HepG2 (cell line): ENCODE results near the gene CRYGA. TPM values are rescaled to one million over a fixed set of nuclear protein-coding genes. Genes with fewer than 3 reads are reported as not detected.

Experiments used
- FOXM1 ChIP-seq: sonication (generic); formaldehyde crosslinking; IDR thresholded peaks from 2 replicates; pipeline ENCODE4 v1.5.0; 2020; ENCODE audit warnings: missing genetic modification reagents
- HMG20A ChIP-seq: IDR thresholded peaks from 2 replicates; pipeline ENCODE4 v1.6.1; 2016; ENCODE audit warnings: borderline replicate concordance
- PAF1 ChIP-seq: IDR thresholded peaks from 2 replicates; pipeline ENCODE4 v1.6.1; 2016; ENCODE audit warnings: missing genetic modification reagents, missing compliant biosample characterization
- PHF21A ChIP-seq: sonication (generic); formaldehyde crosslinking; IDR thresholded peaks from 2 replicates; pipeline ENCODE4 v1.5.0; 2020; ENCODE audit warnings: mild to moderate bottlenecking, missing genetic modification reagents
- THYN1 ChIP-seq: sonication (generic); formaldehyde crosslinking; IDR thresholded peaks from 2 replicates; pipeline ENCODE4 v1.8.1; 2023; ENCODE audit warnings: low read depth, mild to moderate bottlenecking, moderate library complexity, missing genetic modification reagents, borderline replicate concordance
- ZFP62 ChIP-seq: sonication (generic); formaldehyde crosslinking; IDR thresholded peaks from 2 replicates; pipeline ENCODE4 v1.4.0; 2020; ENCODE audit warnings: missing genetic modification reagents
- ZKSCAN1 ChIP-seq: fragments of 150-350 bp; IDR thresholded peaks from 2 replicates; pipeline ENCODE4 v1.6.1; 2014; ENCODE audit warnings: low read length
- ZNF205 ChIP-seq: IDR thresholded peaks from 2 replicates; pipeline ENCODE4 v1.6.1; 2018; ENCODE audit warnings: missing biosample characterization, missing genetic modification reagents
- ZNF337 ChIP-seq: sonication (generic); formaldehyde crosslinking; IDR thresholded peaks from 2 replicates; pipeline ENCODE4 v1.5.1; 2020; ENCODE audit warnings: missing genetic modification reagents, low read depth, mild to moderate bottlenecking, borderline replicate concordance
- ZNF501 ChIP-seq: sonication (generic); formaldehyde crosslinking; IDR thresholded peaks from 2 replicates; pipeline ENCODE4 v1.5.1; 2020; ENCODE audit warnings: mild to moderate bottlenecking, moderate library complexity, missing genetic modification reagents
- ZNF570 ChIP-seq: sonication (generic); formaldehyde crosslinking; IDR thresholded peaks from 2 replicates; pipeline ENCODE4 v1.4.0; 2020; ENCODE audit warnings: mild to moderate bottlenecking, missing genetic modification reagents, borderline replicate concordance
- ZNF614 ChIP-seq: IDR thresholded peaks from 2 replicates; pipeline ENCODE4 v1.6.1; 2018; ENCODE audit warnings: missing biosample characterization, missing genetic modification reagents, inconsistent platforms, borderline replicate concordance
- ZNF619 ChIP-seq: sonication (generic); formaldehyde crosslinking; IDR thresholded peaks from 2 replicates; pipeline ENCODE4 v1.4.0; 2020; ENCODE audit warnings: mild to moderate bottlenecking, missing genetic modification reagents
- ZNF747 ChIP-seq: sonication (generic); formaldehyde crosslinking; IDR thresholded peaks from 2 replicates; pipeline ENCODE4 v1.8.1; 2023; ENCODE audit warnings: missing genetic modification reagents, mild to moderate bottlenecking, borderline replicate concordance
- ZSCAN9 ChIP-seq: IDR thresholded peaks from 2 replicates; pipeline ENCODE4 v1.6.1; 2016; ENCODE audit warnings: borderline replicate concordance
- polyA plus RNA-seq, 8 experiments: library from polyadenylated mRNA; depleted of rRNA in 3 of 8; stranded (reverse) in 7 of 8; unstranded in 1 of 8; fragments of >200 nt; fragmentation: Illumina TruSeq in 4 of 8; extraction: Trizol in 4 of 8; gene quantifications; 2 replicates each; pipeline versions ENCODE4 v1.2.1 to v1.2.3, GENCODE V29; 2011 to 2016; ENCODE audit warnings: low read depth in 4 of 8, missing spikeins in 1 of 8, mixed read lengths in 1 of 8; ENCODE audit not compliant: insufficient read depth in 1 of 8
- total RNA-seq, 5 experiments: library from RNA; depleted of rRNA; stranded (reverse); fragments of >200 nt; fragmentation: Illumina TruSeq; extraction: Trizol; gene quantifications; 2 replicates each; pipeline ENCODE4 v1.2.3, GENCODE V29; 2016; ENCODE audit warnings: low read depth in 1 of 5
- TF ChIP-seq, protein P1 (sequence below): sonication (generic); formaldehyde crosslinking; conservative IDR thresholded peaks from 2 replicates; pipeline ENCODE4 v1.4.0; 2020; ENCODE audit warnings: missing genetic modification reagents
- TF ChIP-seq, protein P2 (sequence below): sonication (generic); formaldehyde crosslinking; IDR thresholded peaks from 2 replicates; pipeline ENCODE4 v1.8.1; 2023; ENCODE audit warnings: mild to moderate bottlenecking, missing genetic modification reagents, borderline replicate concordance
- TF ChIP-seq, protein P3 (sequence below): sonication (generic); formaldehyde crosslinking; IDR thresholded peaks from 2 replicates; pipeline ENCODE4 v1.4.0; 2020; ENCODE audit warnings: missing genetic modification reagents
- TF ChIP-seq, protein P4 (sequence below): sonication (generic); formaldehyde crosslinking; IDR thresholded peaks from 2 replicates; pipeline ENCODE4 v1.4.0; 2020; ENCODE audit warnings: missing genetic modification reagents
- TF ChIP-seq, protein P5 (sequence below): fragments of 450-650 bp; IDR thresholded peaks from 2 replicates; pipeline ENCODE4 v1.6.1; 2017

Gene CRYGA
- total and polyA plus RNA-seq, 2 of the 13 experiments (the other 11 are each of a cell fraction or from before 2014, with no cell fraction given): not detected

DNA sequence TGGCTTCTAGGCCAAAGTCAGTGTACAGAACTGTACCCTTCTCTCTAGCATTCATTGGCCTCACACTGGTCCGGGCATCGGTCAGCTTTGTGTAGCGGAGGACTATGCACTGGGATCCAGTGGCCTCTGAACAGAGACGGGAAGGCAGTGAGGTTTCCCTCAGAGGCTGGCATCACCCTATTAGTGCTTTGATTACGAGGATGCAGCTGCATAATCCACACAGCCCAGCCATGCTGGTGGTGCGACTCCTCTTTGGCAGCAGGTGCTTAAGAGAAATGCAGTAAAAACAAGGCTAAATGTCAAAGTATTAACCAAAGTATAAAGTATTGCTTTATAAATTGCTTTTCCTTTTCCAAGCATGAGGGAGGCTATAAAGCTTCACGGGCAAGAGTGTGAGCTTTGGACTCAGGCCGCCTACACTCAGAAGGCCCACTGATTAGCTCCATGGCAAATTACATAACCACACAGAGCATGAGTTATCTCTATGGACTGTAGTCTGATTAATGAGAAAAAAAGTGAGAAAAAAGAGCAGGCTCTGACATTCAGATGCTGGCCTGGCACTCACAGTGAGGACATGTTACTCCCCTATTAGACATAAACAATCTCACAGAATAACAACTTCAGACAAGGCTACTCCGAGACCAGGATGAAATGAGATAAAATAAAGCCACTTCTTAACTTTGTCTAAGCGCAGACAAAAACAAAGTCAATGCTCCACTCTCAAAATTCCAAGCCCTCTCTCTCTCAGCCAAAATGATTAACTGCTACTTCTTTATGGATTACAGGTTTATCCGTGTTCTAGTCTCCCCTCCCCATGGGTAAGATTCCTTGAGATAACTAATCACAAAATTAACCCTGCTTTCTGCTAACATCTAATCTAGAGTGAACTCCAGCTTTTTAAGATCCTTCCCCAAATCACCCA, 27.3 kb downstream of the CRYGA start (continued):
- TF ChIP-seq, protein P1, sequence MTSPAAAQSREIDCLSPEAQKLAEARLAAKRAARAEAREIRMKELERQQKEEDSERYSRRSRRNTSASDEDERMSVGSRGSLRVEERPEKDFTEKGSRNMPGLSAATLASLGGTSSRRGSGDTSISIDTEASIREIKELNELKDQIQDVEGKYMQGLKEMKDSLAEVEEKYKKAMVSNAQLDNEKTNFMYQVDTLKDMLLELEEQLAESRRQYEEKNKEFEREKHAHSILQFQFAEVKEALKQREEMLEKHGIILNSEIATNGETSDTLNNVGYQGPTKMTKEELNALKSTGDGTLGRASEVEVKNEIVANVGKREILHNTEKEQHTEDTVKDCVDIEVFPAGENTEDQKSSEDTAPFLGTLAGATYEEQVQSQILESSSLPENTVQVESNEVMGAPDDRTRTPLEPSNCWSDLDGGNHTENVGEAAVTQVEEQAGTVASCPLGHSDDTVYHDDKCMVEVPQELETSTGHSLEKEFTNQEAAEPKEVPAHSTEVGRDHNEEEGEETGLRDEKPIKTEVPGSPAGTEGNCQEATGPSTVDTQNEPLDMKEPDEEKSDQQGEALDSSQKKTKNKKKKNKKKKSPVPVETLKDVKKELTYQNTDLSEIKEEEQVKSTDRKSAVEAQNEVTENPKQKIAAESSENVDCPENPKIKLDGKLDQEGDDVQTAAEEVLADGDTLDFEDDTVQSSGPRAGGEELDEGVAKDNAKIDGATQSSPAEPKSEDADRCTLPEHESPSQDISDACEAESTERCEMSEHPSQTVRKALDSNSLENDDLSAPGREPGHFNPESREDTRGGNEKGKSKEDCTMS (CRISPR knock-in tag): no peak
- peak; percentile 95 for TF ChIP-seq ZNF205 (CRISPR knock-in tag)
- TF ChIP-seq, protein P2, sequence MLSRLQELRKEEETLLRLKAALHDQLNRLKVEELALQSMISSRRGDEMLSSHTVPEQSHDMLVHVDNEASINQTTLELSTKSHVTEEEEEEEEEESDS (CRISPR knock-in tag): 0 out of 2 replicates have a peak, but pooled peaks have one; percentile 52
- peak; percentile 48; the same call in 1 of the 2 replicates for TF ChIP-seq PHF21A (CRISPR knock-in tag)
- peak; percentile 41; the same call in 1 of the 2 replicates for TF ChIP-seq ZSCAN9 (CRISPR knock-in tag)
- 0 out of 2 replicates have a peak, but pooled peaks have one; percentile 53 for TF ChIP-seq ZNF501
- no peak for TF ChIP-seq FOXM1 (CRISPR knock-in tag)
- TF ChIP-seq THYN1 (CRISPR knock-in tag): no peak
- TF ChIP-seq PAF1 (CRISPR knock-in tag): no peak
- TF ChIP-seq HMG20A (CRISPR knock-in tag): peak; percentile 83; the same call in 1 of the 2 replicates
- TF ChIP-seq, protein P3, sequence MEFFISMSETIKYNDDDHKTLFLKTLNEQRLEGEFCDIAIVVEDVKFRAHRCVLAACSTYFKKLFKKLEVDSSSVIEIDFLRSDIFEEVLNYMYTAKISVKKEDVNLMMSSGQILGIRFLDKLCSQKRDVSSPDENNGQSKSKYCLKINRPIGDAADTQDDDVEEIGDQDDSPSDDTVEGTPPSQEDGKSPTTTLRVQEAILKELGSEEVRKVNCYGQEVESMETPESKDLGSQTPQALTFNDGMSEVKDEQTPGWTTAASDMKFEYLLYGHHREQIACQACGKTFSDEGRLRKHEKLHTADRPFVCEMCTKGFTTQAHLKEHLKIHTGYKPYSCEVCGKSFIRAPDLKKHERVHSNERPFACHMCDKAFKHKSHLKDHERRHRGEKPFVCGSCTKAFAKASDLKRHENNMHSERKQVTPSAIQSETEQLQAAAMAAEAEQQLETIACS (CRISPR knock-in tag): no peak
- no peak for TF ChIP-seq ZKSCAN1
- TF ChIP-seq, protein P4, sequence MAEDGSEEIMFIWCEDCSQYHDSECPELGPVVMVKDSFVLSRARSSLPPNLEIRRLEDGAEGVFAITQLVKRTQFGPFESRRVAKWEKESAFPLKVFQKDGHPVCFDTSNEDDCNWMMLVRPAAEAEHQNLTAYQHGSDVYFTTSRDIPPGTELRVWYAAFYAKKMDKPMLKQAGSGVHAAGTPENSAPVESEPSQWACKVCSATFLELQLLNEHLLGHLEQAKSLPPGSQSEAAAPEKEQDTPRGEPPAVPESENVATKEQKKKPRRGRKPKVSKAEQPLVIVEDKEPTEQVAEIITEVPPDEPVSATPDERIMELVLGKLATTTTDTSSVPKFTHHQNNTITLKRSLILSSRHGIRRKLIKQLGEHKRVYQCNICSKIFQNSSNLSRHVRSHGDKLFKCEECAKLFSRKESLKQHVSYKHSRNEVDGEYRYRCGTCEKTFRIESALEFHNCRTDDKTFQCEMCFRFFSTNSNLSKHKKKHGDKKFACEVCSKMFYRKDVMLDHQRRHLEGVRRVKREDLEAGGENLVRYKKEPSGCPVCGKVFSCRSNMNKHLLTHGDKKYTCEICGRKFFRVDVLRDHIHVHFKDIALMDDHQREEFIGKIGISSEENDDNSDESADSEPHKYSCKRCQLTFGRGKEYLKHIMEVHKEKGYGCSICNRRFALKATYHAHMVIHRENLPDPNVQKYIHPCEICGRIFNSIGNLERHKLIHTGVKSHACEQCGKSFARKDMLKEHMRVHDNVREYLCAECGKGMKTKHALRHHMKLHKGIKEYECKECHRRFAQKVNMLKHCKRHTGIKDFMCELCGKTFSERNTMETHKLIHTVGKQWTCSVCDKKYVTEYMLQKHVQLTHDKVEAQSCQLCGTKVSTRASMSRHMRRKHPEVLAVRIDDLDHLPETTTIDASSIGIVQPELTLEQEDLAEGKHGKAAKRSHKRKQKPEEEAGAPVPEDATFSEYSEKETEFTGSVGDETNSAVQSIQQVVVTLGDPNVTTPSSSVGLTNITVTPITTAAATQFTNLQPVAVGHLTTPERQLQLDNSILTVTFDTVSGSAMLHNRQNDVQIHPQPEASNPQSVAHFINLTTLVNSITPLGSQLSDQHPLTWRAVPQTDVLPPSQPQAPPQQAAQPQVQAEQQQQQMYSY (CRISPR knock-in tag): no peak
- no peak for TF ChIP-seq ZFP62 (CRISPR knock-in tag)
- TF ChIP-seq, protein P5, sequence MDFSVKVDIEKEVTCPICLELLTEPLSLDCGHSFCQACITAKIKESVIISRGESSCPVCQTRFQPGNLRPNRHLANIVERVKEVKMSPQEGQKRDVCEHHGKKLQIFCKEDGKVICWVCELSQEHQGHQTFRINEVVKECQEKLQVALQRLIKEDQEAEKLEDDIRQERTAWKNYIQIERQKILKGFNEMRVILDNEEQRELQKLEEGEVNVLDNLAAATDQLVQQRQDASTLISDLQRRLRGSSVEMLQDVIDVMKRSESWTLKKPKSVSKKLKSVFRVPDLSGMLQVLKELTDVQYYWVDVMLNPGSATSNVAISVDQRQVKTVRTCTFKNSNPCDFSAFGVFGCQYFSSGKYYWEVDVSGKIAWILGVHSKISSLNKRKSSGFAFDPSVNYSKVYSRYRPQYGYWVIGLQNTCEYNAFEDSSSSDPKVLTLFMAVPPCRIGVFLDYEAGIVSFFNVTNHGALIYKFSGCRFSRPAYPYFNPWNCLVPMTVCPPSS: no peak
- no peak for TF ChIP-seq ZNF570 (CRISPR knock-in tag)
- TF ChIP-seq ZNF747 (CRISPR knock-in tag): no peak
- TF ChIP-seq ZNF337 (CRISPR knock-in tag): no peak
- TF ChIP-seq ZNF614 (CRISPR knock-in tag): peak; percentile 96
- TF ChIP-seq ZNF619 (CRISPR knock-in tag): no peak
